Measurements from ENCODE around the gene ZNF407.

Gene ZNF407

DNA sequence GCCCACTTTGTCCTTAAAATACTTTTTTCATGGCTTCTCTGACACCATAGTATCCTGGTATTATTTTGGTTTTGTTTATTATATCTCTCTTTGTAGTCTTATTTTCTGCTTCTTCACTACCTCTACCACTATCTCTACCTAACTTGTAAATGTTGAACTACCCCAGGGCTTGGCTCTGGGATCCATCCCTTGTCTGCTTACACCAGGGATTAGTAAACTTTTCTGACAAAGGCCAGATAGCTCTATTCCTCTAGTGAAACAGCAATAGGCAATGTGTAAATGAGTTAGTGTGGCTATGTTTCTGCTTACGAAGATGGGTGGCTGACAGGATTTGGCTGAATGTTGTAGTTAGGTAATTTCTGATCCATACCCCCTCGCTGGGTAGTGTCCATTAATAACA lies 76.8 kb downstream of the ZNF407 start:
- no peak overlapping the region for H3K27ac ChIP-seq
- TF ChIP-seq, protein P1, sequence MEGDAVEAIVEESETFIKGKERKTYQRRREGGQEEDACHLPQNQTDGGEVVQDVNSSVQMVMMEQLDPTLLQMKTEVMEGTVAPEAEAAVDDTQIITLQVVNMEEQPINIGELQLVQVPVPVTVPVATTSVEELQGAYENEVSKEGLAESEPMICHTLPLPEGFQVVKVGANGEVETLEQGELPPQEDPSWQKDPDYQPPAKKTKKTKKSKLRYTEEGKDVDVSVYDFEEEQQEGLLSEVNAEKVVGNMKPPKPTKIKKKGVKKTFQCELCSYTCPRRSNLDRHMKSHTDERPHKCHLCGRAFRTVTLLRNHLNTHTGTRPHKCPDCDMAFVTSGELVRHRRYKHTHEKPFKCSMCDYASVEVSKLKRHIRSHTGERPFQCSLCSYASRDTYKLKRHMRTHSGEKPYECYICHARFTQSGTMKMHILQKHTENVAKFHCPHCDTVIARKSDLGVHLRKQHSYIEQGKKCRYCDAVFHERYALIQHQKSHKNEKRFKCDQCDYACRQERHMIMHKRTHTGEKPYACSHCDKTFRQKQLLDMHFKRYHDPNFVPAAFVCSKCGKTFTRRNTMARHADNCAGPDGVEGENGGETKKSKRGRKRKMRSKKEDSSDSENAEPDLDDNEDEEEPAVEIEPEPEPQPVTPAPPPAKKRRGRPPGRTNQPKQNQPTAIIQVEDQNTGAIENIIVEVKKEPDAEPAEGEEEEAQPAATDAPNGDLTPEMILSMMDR (conservative IDR thresholded peaks at IDR 0.05), result no peak

DNA sequence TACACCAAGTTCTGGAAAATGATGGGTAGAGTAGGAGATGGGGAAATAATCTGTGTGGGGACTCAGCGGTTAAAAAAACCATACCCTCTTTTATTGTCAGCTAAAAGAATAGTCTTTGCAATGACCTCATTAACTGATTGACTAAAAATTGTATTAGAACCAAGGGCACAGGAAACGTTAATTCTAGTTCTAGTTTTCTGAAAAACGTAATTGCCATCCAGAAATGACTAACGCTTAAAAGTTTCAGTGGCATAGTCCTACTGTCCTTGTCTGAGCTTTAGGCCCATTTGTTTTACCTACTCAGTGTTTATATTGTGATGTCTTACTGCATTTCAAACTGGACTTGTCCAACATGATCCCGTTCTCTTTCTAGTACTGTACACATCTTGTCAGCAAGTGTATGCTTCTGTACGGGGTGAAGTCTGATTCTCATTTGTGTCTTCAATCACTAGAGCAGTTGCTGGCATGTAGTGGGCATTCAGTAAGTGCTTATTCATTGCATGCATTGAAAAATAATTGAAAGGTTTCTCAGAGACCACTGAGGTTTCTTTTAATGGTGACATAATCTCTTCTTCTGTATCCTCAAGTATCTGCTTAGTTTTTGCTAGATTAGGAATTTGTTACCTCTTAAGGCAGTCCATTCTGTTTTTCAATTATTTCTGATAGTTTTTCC lies 81.5 kb downstream of the ZNF407 start:
- no peak overlapping the region for H3K27ac ChIP-seq
- TF ChIP-seq, protein P1 (conservative IDR thresholded peaks at IDR 0.05), result no peak

DNA sequence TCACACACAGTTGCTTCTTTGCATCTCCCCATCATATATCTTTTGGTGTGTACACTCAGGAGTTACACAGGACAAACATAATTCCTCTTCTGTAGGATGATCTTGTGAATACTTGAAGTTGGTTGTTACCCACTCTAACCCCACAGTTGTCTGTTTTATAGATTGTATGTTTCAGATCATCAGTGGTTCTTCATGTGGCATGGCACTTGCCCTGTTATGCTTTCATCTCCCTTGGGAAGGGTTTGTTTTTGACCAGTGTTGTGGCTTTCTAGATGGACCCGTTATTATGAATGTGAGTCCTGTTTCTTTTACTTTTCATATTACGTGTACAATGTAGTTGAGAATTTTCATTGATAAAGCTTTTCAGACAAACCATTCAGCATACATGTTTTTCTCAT lies 82.0 kb downstream of the ZNF407 start:
- H3K27ac ChIP-seq, result no peak overlapping the region
- TF ChIP-seq, protein P1 (conservative IDR thresholded peaks at IDR 0.05), result no peak

DNA sequence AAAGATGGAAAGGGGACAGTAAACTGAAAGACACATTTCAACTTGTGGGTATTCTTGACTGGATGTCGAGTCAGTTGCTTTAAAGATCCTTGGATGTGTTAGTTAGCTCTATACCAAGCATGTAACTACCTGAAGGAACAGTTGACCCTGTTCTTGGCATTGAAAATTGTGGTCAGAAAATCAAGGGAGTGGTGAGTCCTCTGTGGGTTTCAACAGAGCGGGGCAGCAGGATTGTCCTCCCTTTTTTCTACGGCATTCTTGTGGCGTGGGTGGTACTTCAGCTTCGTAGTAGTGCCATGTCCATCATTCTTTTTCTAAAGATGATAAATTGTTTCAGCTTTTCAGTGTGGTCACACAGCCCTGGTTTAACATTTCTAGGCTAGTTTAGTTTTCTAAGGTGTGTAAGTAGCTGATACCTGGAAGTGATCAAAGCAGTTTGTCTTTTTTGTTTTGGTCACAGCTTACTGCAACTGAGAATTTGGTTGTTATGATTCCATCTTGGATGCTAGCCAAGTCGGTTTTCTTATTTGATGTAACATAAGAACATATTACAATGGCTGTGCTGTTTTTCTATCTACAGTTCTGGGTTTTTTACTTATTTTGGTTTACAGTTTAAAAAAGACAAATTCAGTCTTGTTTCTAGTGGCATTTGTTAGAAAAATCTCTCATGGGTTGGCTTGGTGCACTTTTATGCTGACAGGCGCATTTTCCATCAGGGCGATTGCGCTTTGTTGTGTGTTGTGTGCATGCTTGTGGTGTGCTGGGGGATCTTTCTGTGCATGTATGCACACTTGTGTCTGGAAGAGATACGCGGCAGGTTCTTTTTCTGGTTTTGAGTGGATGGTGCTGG lies 84.7 kb downstream of the ZNF407 start:
- TF ChIP-seq, protein P1 (conservative IDR thresholded peaks at IDR 0.05), result no peak
- H3K27ac ChIP-seq, result no peak overlapping the region

DNA sequence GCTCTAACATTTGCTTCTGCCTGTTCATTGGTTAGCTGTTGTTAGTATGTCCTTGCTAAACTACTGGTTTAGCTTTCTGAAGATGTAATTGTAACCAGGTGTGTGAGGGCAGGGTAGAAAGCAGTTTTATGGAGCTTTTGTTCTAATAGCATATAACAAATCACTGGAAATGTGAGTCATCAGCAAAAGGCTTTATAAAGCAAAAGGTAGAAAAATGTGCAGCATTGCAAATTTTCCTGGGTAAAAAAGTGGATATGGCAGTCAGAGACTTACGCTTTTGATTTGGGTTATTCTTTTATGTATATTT lies 85.3 kb downstream of the ZNF407 start:
- TF ChIP-seq, protein P1 (conservative IDR thresholded peaks at IDR 0.05), result no peak
- no peak overlapping the region for H3K27ac ChIP-seq

DNA sequence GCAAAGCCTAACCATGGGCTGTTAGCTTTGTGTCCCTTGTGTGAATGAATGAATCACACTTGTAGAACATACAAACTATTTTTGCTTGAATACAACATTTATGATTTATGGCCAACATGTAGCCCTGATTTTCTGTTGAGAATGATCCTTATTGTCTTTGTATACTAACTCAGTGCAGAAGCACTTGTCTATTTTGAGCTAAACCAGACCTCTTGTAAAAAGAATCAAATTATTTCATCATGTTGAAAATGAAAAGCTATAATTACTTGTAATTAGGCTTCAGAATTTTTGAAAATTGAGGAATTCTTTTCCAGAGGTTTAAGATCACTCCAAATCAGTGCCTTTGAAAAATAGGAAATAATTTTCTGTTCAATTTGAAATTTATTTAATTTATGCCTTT lies 85.9 kb downstream of the ZNF407 start:
- no peak overlapping the region for H3K27ac ChIP-seq
- TF ChIP-seq, protein P1 (conservative IDR thresholded peaks at IDR 0.05), result no peak

DNA sequence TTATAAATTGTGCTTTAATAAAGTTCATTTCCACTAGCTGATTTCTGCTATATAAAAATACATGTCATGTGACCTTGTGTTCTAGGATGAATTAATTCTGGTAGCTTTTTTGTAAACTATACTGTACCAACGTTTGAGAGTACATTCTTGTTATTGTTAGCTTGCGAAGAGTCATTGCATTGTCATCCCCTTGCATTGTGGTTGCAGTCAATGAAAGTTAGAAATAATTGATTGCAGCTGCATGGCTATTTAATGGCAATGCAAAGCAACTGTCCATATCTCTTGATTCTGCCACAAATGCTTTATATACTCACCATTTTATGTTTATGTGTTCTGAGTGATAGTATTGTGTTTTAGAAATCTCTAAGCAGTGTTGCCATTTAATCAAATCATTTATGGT lies 91.6 kb downstream of the ZNF407 start:
- TF ChIP-seq, protein P1 (conservative IDR thresholded peaks at IDR 0.05), result no peak
- no peak overlapping the region for H3K27ac ChIP-seq
